ENCODE measurements around the gene HOXA11.

The HOXA11 gene

GRCh38 chr7:27219821-27220220 lies 34.8 kb upstream of the HOXA11 start:
- H3K27ac ChIP-seq (ENCODE audit: low read length) = no peak overlapping the region
- H3K27me3 ChIP-seq (ENCODE audit: insufficient read depth, low read length, poor library complexity) = peaks cover 7% of the 10 kb centered on the region
- H2AFZ ChIP-seq (ENCODE audit: low read depth, low read length) = no peak overlapping the region
- ATAC-seq (ENCODE audit: insufficient read depth, low read depth) (no peak), DNase-seq (no peak)
- TF ChIP-seq, protein P1, sequence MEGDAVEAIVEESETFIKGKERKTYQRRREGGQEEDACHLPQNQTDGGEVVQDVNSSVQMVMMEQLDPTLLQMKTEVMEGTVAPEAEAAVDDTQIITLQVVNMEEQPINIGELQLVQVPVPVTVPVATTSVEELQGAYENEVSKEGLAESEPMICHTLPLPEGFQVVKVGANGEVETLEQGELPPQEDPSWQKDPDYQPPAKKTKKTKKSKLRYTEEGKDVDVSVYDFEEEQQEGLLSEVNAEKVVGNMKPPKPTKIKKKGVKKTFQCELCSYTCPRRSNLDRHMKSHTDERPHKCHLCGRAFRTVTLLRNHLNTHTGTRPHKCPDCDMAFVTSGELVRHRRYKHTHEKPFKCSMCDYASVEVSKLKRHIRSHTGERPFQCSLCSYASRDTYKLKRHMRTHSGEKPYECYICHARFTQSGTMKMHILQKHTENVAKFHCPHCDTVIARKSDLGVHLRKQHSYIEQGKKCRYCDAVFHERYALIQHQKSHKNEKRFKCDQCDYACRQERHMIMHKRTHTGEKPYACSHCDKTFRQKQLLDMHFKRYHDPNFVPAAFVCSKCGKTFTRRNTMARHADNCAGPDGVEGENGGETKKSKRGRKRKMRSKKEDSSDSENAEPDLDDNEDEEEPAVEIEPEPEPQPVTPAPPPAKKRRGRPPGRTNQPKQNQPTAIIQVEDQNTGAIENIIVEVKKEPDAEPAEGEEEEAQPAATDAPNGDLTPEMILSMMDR (IDR thresholded peaks at IDR 0.05; ENCODE audit: borderline replicate concordance, extremely low read depth, low read length, poor library complexity, severe bottlenecking) = no peak
- TF ChIP-seq EZH2 (IDR thresholded peaks at IDR 0.05; ENCODE audit: borderline replicate concordance, low read depth, low read length, severe bottlenecking) = no peak
- no peaks in the 10 kb centered on the region for H3K36me3 ChIP-seq (ENCODE audit: insufficient read depth, low read length)
- no peaks in the 10 kb centered on the region for H3K79me2 ChIP-seq (ENCODE audit: insufficient read depth, low read length)
- no peaks in the 10 kb centered on the region for H4K20me1 ChIP-seq (ENCODE audit: insufficient read depth, low read length)
- no peak overlapping the region for H3K4me2 ChIP-seq (ENCODE audit: insufficient read depth, low read length)
- H3K4me3 ChIP-seq (ENCODE audit: low read depth in 1 of 2, low read length in 2 of 2) = no peak overlapping the region
- no peaks in the 10 kb centered on the region for H3K9me3 ChIP-seq (ENCODE audit: insufficient read depth, low read length, severe bottlenecking)
- H3K9ac ChIP-seq (ENCODE audit: low read depth, low read length) = no peak overlapping the region
- H3K4me1 ChIP-seq (ENCODE audit: insufficient read depth, low read length) = no peaks in the 10 kb centered on the region

- no peak overlapping the region for H3K4me3 ChIP-seq (ENCODE audit: low read depth in 1 of 2, low read length in 2 of 2)
- no peaks in the 10 kb centered on the region for H3K36me3 ChIP-seq (ENCODE audit: insufficient read depth, low read length)
- no peak overlapping the region for H3K4me2 ChIP-seq (ENCODE audit: insufficient read depth, low read length)
- DNase-seq (no peak), ATAC-seq (ENCODE audit: insufficient read depth, low read depth) (no peak)
- no peak overlapping the region for H2AFZ ChIP-seq (ENCODE audit: low read depth, low read length)
- H3K79me2 ChIP-seq (ENCODE audit: insufficient read depth, low read length) = no peaks in the 10 kb centered on the region
- no peaks in the 10 kb centered on the region for H4K20me1 ChIP-seq (ENCODE audit: insufficient read depth, low read length)
- peaks cover 2% of the 10 kb centered on the region for H3K27me3 ChIP-seq (ENCODE audit: insufficient read depth, low read length, poor library complexity)
- no peaks in the 10 kb centered on the region for H3K9me3 ChIP-seq (ENCODE audit: insufficient read depth, low read length, severe bottlenecking)
- TF ChIP-seq EZH2 (IDR thresholded peaks at IDR 0.05; ENCODE audit: borderline replicate concordance, low read depth, low read length, severe bottlenecking) = no peak
- TF ChIP-seq, protein P1 (IDR thresholded peaks at IDR 0.05; ENCODE audit: borderline replicate concordance, extremely low read depth, low read length, poor library complexity, severe bottlenecking) = no peak
- H3K4me1 ChIP-seq (ENCODE audit: insufficient read depth, low read length) = no peaks in the 10 kb centered on the region
- no peak overlapping the region for H3K27ac ChIP-seq (ENCODE audit: low read length)
- no peak overlapping the region for H3K9ac ChIP-seq (ENCODE audit: low read depth, low read length)
Observed at GRCh38 chr7:27217951-27218350, 32.9 kb upstream of the HOXA11 start.

- H3K9me3 ChIP-seq (ENCODE audit: insufficient read depth, low read length, severe bottlenecking) = no peaks in the 10 kb centered on the region
- TF ChIP-seq, protein P1 (IDR thresholded peaks at IDR 0.05; ENCODE audit: borderline replicate concordance, extremely low read depth, low read length, poor library complexity, severe bottlenecking) = no peak
- no peak for TF ChIP-seq EZH2 (IDR thresholded peaks at IDR 0.05; ENCODE audit: borderline replicate concordance, low read depth, low read length, severe bottlenecking)
- H4K20me1 ChIP-seq (ENCODE audit: insufficient read depth, low read length) = no peaks in the 10 kb centered on the region
- H3K9ac ChIP-seq (ENCODE audit: low read depth, low read length) = no peak overlapping the region
- H3K27me3 ChIP-seq (ENCODE audit: insufficient read depth, low read length, poor library complexity) = no peaks in the 10 kb centered on the region
- H3K79me2 ChIP-seq (ENCODE audit: insufficient read depth, low read length) = no peaks in the 10 kb centered on the region
- no peaks in the 10 kb centered on the region for H3K4me1 ChIP-seq (ENCODE audit: insufficient read depth, low read length)
- no peak for ATAC-seq (ENCODE audit: insufficient read depth, low read depth)
- no peak overlapping the region for H2AFZ ChIP-seq (ENCODE audit: low read depth, low read length)
- H3K27ac ChIP-seq (ENCODE audit: low read length) = no peak overlapping the region
- H3K4me3 ChIP-seq (ENCODE audit: low read depth in 1 of 2, low read length in 2 of 2) = no peak overlapping the region
- H3K4me2 ChIP-seq (ENCODE audit: insufficient read depth, low read length) = no peak overlapping the region
- no peaks in the 10 kb centered on the region for H3K36me3 ChIP-seq (ENCODE audit: insufficient read depth, low read length)
- DNase-seq = no peak
Observed at GRCh38 chr7:27215356-27215755, 30.3 kb upstream of the HOXA11 start.

Measured in DND-41 (cell line).